Bronchial epithelial cell (primary cell): ENCODE results near the gene NDUFA12. TPM values are rescaled to one million over a fixed set of nuclear protein-coding genes. Genes with fewer than 3 reads are reported as not detected.

Experiments used
- DNase-seq: peaks from one replicate; pipeline ENCODE4 v3.0.0-alpha.2; 2010; ENCODE audit warnings: low read depth
- FAIRE-seq: peaks from 2 replicates; lab custom pipeline; 2011; peaks lifted over from hg19 to GRCh38; lab: Jason Lieb, UNC
- H3K27me3 ChIP-seq: 2 replicates; pipeline ENCODE4 v1.5.1; 2011; ENCODE audit warnings: low read length; ENCODE audit not compliant: control insufficient read depth, insufficient read depth
- H3K36me3 ChIP-seq: 2 replicates; pipeline ENCODE4 v1.5.1; 2011; ENCODE audit warnings: low read length; ENCODE audit not compliant: control insufficient read depth, insufficient read depth
- H3K4me3 ChIP-seq: 2 replicates; pipeline ENCODE4 v1.5.1; 2011; ENCODE audit warnings: mild to moderate bottlenecking, low read depth, low read length, control low read depth
- total RNA-seq: library from RNA; depleted of rRNA; stranded (reverse); fragments of >200 nt; gene quantifications from 2 replicates; pipeline ENCODE4 v1.2.1, GENCODE V29; 2014
- TF ChIP-seq, protein P1 (sequence below): IDR thresholded peaks from 2 replicates; pipeline ENCODE4 v1.5.1; 2011; ENCODE audit warnings: mild to moderate bottlenecking, moderate library complexity, low read length, control low read depth, inconsistent platforms; ENCODE audit not compliant: insufficient read depth, severe bottlenecking

The NDUFA12 gene
- total RNA-seq: 112 and 173 TPM in 2 replicates

GRCh38 chr12:95003213-95003920, at the start of gene NDUFA12:
NDUFA12 (minus strand) TSS chr12:95003697; CDS start chr12:95003680, 17 bp downstream.
- no peak for FAIRE-seq
- TF ChIP-seq, protein P1, sequence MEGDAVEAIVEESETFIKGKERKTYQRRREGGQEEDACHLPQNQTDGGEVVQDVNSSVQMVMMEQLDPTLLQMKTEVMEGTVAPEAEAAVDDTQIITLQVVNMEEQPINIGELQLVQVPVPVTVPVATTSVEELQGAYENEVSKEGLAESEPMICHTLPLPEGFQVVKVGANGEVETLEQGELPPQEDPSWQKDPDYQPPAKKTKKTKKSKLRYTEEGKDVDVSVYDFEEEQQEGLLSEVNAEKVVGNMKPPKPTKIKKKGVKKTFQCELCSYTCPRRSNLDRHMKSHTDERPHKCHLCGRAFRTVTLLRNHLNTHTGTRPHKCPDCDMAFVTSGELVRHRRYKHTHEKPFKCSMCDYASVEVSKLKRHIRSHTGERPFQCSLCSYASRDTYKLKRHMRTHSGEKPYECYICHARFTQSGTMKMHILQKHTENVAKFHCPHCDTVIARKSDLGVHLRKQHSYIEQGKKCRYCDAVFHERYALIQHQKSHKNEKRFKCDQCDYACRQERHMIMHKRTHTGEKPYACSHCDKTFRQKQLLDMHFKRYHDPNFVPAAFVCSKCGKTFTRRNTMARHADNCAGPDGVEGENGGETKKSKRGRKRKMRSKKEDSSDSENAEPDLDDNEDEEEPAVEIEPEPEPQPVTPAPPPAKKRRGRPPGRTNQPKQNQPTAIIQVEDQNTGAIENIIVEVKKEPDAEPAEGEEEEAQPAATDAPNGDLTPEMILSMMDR: no peak
- H3K36me3 ChIP-seq: no peaks in the 10 kb centered on the region
- H3K4me3 ChIP-seq: peak within 1 kb of the TSS; percentile 78
- no peaks in the 10 kb centered on the region for H3K27me3 ChIP-seq
- peak; percentile 92 for DNase-seq

DNA sequence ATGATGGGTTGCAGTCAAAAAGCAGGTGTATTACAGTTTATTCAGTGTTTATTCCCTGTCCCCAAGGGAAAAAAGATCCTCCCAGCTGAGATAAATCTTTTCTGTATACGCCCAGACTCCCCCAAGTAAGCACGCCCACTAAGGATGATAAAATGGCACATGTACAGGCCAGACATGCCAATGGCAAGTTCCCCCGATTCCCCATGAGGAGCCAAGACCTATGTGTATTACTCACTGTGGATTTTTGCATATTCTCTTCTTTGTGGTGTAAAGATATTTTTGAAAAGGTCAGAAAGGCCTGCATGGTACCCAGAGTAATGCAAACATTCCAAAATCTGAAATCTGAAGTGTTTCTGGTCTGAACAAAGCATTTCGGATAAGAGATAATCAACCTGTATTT, 47.7 kb upstream of the NDUFA12 start:
- FAIRE-seq: no peak
- Histone ChIP-seq H3K4me3 (no peak overlapping the region), H3K27me3 (no peaks in the 10 kb centered on the region), H3K36me3 (peaks cover 4% of the 10 kb centered on the region)
- TF ChIP-seq, protein P1: no peak
- no peak for DNase-seq

DNA sequence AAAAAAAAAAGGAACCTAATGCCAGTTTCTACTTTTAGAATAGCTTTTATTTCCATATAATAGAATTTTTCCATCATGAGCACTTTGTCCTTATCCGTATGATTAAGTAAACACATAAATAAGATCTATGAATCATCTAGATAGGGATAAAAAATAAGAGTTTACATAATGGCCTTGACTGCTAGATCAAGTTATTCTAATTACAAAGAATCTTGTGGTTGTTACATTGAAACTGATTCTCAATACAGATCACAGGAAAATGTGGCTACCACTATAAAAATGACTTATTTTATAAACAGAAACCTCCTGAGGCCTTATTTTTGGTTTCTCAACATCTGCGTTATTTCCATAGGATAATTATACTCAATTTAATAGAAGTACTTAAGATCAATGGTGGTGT, 34.4 kb upstream of the NDUFA12 start:
- no peak for FAIRE-seq
- H3K36me3 ChIP-seq: peaks cover 1% of the 10 kb centered on the region
- DNase-seq: no peak

GRCh38 chr12:95034750-95035149, 31.3 kb upstream of the NDUFA12 start:
- DNase-seq (no peak), FAIRE-seq (no peak)
- peaks cover 3% of the 10 kb centered on the region for H3K36me3 ChIP-seq
- H3K27me3 ChIP-seq: no peaks in the 10 kb centered on the region
- TF ChIP-seq, protein P1: no peak
- H3K4me3 ChIP-seq: no peak overlapping the region

More for the DNA sequence above, 34.4 kb upstream of the NDUFA12 start:
- H3K27me3 ChIP-seq: no peaks in the 10 kb centered on the region
- no peak overlapping the region for H3K4me3 ChIP-seq
- TF ChIP-seq, protein P1: no peak

DNA sequence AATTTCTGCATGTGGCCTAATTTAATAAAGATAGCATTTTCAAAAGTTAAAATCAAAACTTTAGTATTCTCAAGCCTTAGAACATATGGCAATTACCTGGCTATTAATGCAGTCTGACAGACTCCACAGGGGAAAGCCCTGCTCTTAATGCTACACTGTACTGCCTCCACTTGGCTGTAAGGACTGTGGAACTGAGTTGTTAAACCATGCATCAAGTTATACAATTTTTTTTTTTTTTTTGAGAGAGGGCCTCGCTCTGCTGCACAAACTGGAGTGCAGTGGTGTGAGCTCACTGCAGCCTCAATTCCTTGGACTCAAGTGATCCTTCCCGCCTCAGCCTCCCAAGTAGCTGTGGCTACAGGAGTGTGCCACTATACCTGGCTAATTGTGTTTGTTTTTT, 19.0 kb upstream of the NDUFA12 start:
- TF ChIP-seq, protein P1: no peak
- FAIRE-seq: no peak
- Histone ChIP-seq H3K36me3 (no peaks in the 10 kb centered on the region), H3K27me3 (no peaks in the 10 kb centered on the region), H3K4me3 (no peak overlapping the region)
- DNase-seq: no peak
